PC-3 (cell line): Measurements from ENCODE around the gene CHST11.

Experiments used
- EZH2 ChIP-seq: fragments of 300-600 bp; sonication (generic); IDR thresholded peaks from one replicate; pipeline ENCODE4 v1.6.1; 2017; ENCODE audit warnings: antibody characterized with exemption, mild to moderate bottlenecking, low read length; ENCODE audit not compliant: unreplicated experiment
- EZH2phosphoT487 ChIP-seq: fragments of 300-600 bp; sonication (generic); IDR thresholded peaks from 2 replicates; pipeline ENCODE4 v1.6.1; 2018; ENCODE audit warnings: mild to moderate bottlenecking, antibody characterized with exemption, low read length, borderline replicate concordance
- TF ChIP-seq, protein P1 (sequence below): fragments of 300-600 bp; sonication (generic); conservative IDR thresholded peaks from 2 replicates; pipeline ENCODE4 v1.5.1; 2017; ENCODE audit warnings: antibody characterized with exemption, low read depth, mild to moderate bottlenecking, low read length

DNA sequence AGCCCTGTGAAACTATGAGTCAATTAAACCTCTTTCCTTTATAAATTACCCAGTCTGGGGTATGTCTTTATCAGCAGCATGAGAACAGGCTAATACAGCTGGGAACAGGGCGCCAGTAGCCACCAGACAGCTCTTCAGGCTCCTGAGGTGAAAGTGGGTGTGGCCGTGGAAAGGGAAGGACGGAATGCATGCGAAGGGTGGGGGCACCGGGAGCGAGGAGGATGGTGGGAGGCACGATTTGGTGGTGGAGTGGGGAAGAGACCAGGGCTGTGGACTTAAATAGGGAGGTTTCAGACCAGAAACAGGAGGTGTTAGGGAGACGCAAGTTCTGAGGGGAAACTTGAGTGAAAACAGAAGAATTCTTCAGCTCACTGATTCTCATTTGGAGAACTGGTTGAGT, 44.1 kb upstream of the CHST11 start:
- TF ChIP-seq, protein P1, sequence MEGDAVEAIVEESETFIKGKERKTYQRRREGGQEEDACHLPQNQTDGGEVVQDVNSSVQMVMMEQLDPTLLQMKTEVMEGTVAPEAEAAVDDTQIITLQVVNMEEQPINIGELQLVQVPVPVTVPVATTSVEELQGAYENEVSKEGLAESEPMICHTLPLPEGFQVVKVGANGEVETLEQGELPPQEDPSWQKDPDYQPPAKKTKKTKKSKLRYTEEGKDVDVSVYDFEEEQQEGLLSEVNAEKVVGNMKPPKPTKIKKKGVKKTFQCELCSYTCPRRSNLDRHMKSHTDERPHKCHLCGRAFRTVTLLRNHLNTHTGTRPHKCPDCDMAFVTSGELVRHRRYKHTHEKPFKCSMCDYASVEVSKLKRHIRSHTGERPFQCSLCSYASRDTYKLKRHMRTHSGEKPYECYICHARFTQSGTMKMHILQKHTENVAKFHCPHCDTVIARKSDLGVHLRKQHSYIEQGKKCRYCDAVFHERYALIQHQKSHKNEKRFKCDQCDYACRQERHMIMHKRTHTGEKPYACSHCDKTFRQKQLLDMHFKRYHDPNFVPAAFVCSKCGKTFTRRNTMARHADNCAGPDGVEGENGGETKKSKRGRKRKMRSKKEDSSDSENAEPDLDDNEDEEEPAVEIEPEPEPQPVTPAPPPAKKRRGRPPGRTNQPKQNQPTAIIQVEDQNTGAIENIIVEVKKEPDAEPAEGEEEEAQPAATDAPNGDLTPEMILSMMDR, result no peak
- TF ChIP-seq EZH2 (no peak), EZH2phosphoT487 (no peak)
